HG02840 (cell line): Measurements from ENCODE around the gene GSTK1.
"Not testable (repeated sequence)": the region's sequence is repeated elsewhere in the genome, so short reads cannot be mapped to it uniquely, and the experiment has no call there.

Source experiments
- ATAC-seq: cut with Tn5 transposase; IDR thresholded peaks from one replicate; pipeline ENCODE4 v1.9.1; 2021; ENCODE audit warnings: mild to moderate bottlenecking, moderate library complexity, moderate number of reproducible peaks; ENCODE audit not compliant: unreplicated experiment, low FRiP score

GSTK1 gene

GRCh38 chr7:143265017-143265693 lies 1.9 kb downstream of the GSTK1 start:
- ATAC-seq: no peak

GRCh38 chr7:143269251-143269650 lies 6.0 kb downstream of the GSTK1 start:
- ATAC-seq: no peak

GRCh38 chr7:143271240-143271639 lies 8.0 kb downstream of the GSTK1 start:
- ATAC-seq: no peak

- no peak for ATAC-seq
Measured at GRCh38 chr7:143272871-143273270, 9.6 kb downstream of the GSTK1 start.

GRCh38 chr7:143279186-143280098 lies 16.2 kb downstream of the GSTK1 start:
- no peak for ATAC-seq

- no peak for ATAC-seq
Measured at GRCh38 chr7:143280160-143280559, 16.9 kb downstream of the GSTK1 start.

- no peak for ATAC-seq
Measured at GRCh38 chr7:143280566-143280965, 17.3 kb downstream of the GSTK1 start.

GRCh38 chr7:143281529-143281928 lies 18.3 kb downstream of the GSTK1 start:
- ATAC-seq: no peak

- no peak for ATAC-seq
Measured at GRCh38 chr7:143282124-143282523, 18.9 kb downstream of the GSTK1 start.

GRCh38 chr7:143283381-143283780 lies 20.1 kb downstream of the GSTK1 start:
- ATAC-seq: no peak

- no peak for ATAC-seq
Measured at GRCh38 chr7:143284591-143285469, 21.6 kb downstream of the GSTK1 start, which contains the start of gene TMEM139. TSS of gene TMEM139 (plus strand) at chr7:143284958. CDS start at chr7:143285958, 1,000 bp downstream.

GRCh38 chr7:143285470-143285778 lies 22.2 kb downstream of the GSTK1 start:
- no peak for ATAC-seq

- no peak for ATAC-seq
Measured at GRCh38 chr7:143285806-143286521, 22.7 kb downstream of the GSTK1 start.

- ATAC-seq: no peak
Measured at GRCh38 chr7:143286522-143286890, 23.3 kb downstream of the GSTK1 start.

- no peak for ATAC-seq
Measured at GRCh38 chr7:143287339-143287934, 24.2 kb downstream of the GSTK1 start.

GRCh38 chr7:143287935-143288826 lies 24.9 kb downstream of the GSTK1 start, which contains the start of gene CASP2:
TSS of gene CASP2 (plus strand) at chr7:143288351. CDS start at chr7:143288456, 105 bp downstream.
- ATAC-seq: peak; percentile 87

GRCh38 chr7:143288836-143289235 lies 25.6 kb downstream of the GSTK1 start:
- no peak for ATAC-seq

GRCh38 chr7:143289421-143289820 lies 26.2 kb downstream of the GSTK1 start:
- ATAC-seq: no peak

GRCh38 chr7:143289888-143290287 lies 26.6 kb downstream of the GSTK1 start:
- not testable (repeated sequence) for ATAC-seq
